Common myeloid progenitor, CD34-positive (primary cell): Measurements from ENCODE around the gene PNPLA8.

Experiments used
- CTCF ChIA-PET: fragments of 350-600 bp; sonication (Branson Sonifier 250); formaldehyde crosslinking; loops from one replicate; lab custom pipeline; 2021; ENCODE audit warnings: antibody characterized with exemption; lab: Charles Lee
- POLR2A ChIA-PET: fragments of 350-600 bp; sonication (Branson Sonifier 250); formaldehyde crosslinking; loops from one replicate; lab custom pipeline; 2021; ENCODE audit warnings: antibody characterized with exemption; lab: Charles Lee
- DNase-seq, 3 donors: peaks; one replicate each; pipeline versions ENCODE4 v3.0.0 to v3.0.0-alpha.2; 2013
- H3K27ac ChIP-seq, 2 experiments: 1 replicate in 1 of 2; 2 replicates in 1 of 2; pipeline ENCODE4 v1.7.0; 2013; ENCODE audit warnings: inconsistent platforms in 2 of 2, low read length in 2 of 2, mild to moderate bottlenecking in 2 of 2, low read depth in 1 of 2, moderate library complexity in 1 of 2; ENCODE audit not compliant: severe bottlenecking in 2 of 2, insufficient read depth in 1 of 2, poor library complexity in 1 of 2
- H3K27me3 ChIP-seq, 5 experiments: replicated peaks in 2 of 5; 1 replicate in 3 of 5; 2 replicates in 2 of 5; pipeline versions ENCODE4 v1.6.1 to v1.7.0; 2013; ENCODE audit warnings: low read length in 4 of 5, mild to moderate bottlenecking in 2 of 5, moderate library complexity in 2 of 5, inconsistent platforms in 1 of 5; ENCODE audit not compliant: insufficient read depth in 5 of 5, control insufficient read depth in 4 of 5
- H3K36me3 ChIP-seq, 4 experiments: 1 replicate in 2 of 4; 2 replicates in 2 of 4; pipeline versions ENCODE4 v1.6.1 to v1.7.0; 2013; ENCODE audit warnings: low read length in 3 of 4, control low read depth in 1 of 4, mild to moderate bottlenecking in 1 of 4; ENCODE audit not compliant: control insufficient read depth in 4 of 4, insufficient read depth in 4 of 4
- H3K4me1 ChIP-seq, 4 experiments: 1 replicate in 3 of 4; 2 replicates in 1 of 4; pipeline versions ENCODE4 v1.6.1 to v1.7.1; 2013; ENCODE audit warnings: low read length in 3 of 4, mild to moderate bottlenecking in 3 of 4, control low read depth in 1 of 4, inconsistent platforms in 1 of 4, moderate library complexity in 1 of 4; ENCODE audit not compliant: control insufficient read depth in 4 of 4, insufficient read depth in 4 of 4; ENCODE audit errors: control extremely low read depth in 1 of 4
- H3K4me3 ChIP-seq, 7 experiments: 1 replicate in 4 of 7; 2 replicates in 3 of 7; pipeline versions ENCODE4 v1.5.1 to v1.7.0; 2013; ENCODE audit warnings: mild to moderate bottlenecking in 7 of 7, low read length in 6 of 7, moderate library complexity in 6 of 7, inconsistent platforms in 2 of 7, low read depth in 2 of 7, control low read depth in 1 of 7; ENCODE audit not compliant: insufficient read depth in 4 of 7, control insufficient read depth in 1 of 7; ENCODE audit errors: extremely low read depth in 1 of 7
- H3K9me3 ChIP-seq, 5 experiments: 1 replicate in 4 of 5; 2 replicates in 1 of 5; pipeline versions ENCODE4 v1.6.1 to v1.7.1; 2013; ENCODE audit warnings: low read length in 4 of 5, mild to moderate bottlenecking in 2 of 5, inconsistent platforms in 1 of 5, low read depth in 1 of 5, moderate library complexity in 1 of 5; ENCODE audit not compliant: control insufficient read depth in 4 of 5, insufficient read depth in 2 of 5; ENCODE audit errors: control extremely low read depth in 1 of 5
- WGBS: methylation state at CpG from one replicate; pipeline ENCODE4 v1.1.5; 2013; ENCODE audit not compliant: insufficient coverage; 5-methylcytosine and 5-hydroxymethylcytosine counted together

Gene PNPLA8

GRCh38 chr7:108440613-108441012 lies 85.3 kb downstream of the PNPLA8 start:
- H3K4me3 ChIP-seq: no peak overlapping the region
- CTCF ChIA-PET: interaction anchor here (0.6 to 1.6 kb wide), 4 partner anchors 10 to 258 kb away, joined by 3 to 4 read pairs (median 3); no protein-coding TSS in a partner anchor
- no peaks in the 10 kb centered on the region for H3K4me1 ChIP-seq
- peaks cover 2 to 63% (median 15%) of the 10 kb centered on the region in 5 experiments for H3K27me3 ChIP-seq
- 80% methylated on average over 1 of the region's 3 CpGs for WGBS
- no peak overlapping the region for H3K27ac ChIP-seq
- no peak for DNase-seq
- no peaks in the 10 kb centered on the region for H3K9me3 ChIP-seq
- H3K36me3 ChIP-seq: no peaks in the 10 kb centered on the region
- POLR2A ChIA-PET: no interaction called here

- Histone ChIP-seq H3K4me1 (no peaks in the 10 kb centered on the region), H3K4me3 (no peak overlapping the region), H3K27ac (no peak overlapping the region), H3K36me3 (no peaks in the 10 kb centered on the region), H3K27me3 (peaks cover 3 to 69% (median 5%) of the 10 kb centered on the region in 5 experiments), H3K9me3 (peaks cover 0 to 8% (median 0%) of the 10 kb centered on the region in 5 experiments)
- WGBS: no CpG with 5 or more reads among the region's 3 CpGs
- DNase-seq: no peak
- CTCF ChIA-PET: no interaction called here
- POLR2A ChIA-PET: no interaction called here
Measured at GRCh38 chr7:108436906-108437305, 89.0 kb downstream of the PNPLA8 start.

GRCh38 chr7:108434010-108434409 lies 91.9 kb downstream of the PNPLA8 start:
- Histone ChIP-seq H3K4me3 (no peak overlapping the region), H3K27me3 (peaks cover 5 to 75% (median 6%) of the 10 kb centered on the region in 5 experiments), H3K36me3 (no peaks in the 10 kb centered on the region), H3K4me1 (peaks cover 0 to 3% (median 0%) of the 10 kb centered on the region in 4 experiments), H3K27ac (no peak overlapping the region), H3K9me3 (peaks cover 0 to 8% (median 0%) of the 10 kb centered on the region in 5 experiments)
- 68% methylated on average over 2 of the region's 2 CpGs for WGBS
- POLR2A ChIA-PET: no interaction called here
- no peak for DNase-seq
- CTCF ChIA-PET: no interaction called here

GRCh38 chr7:108431099-108431498 lies 94.8 kb downstream of the PNPLA8 start:
- CTCF ChIA-PET: interaction anchor here (0.7 to 2.6 kb wide), 5 partner anchors 9 to 22 kb away, joined by 3 to 9 read pairs (median 3); no protein-coding TSS in a partner anchor
- peaks cover 0 to 3% (median 0%) of the 10 kb centered on the region in 4 experiments for H3K4me1 ChIP-seq
- DNase-seq: no peak
- peaks cover 0 to 8% (median 0%) of the 10 kb centered on the region in 5 experiments for H3K9me3 ChIP-seq
- H3K4me3 ChIP-seq: no peak overlapping the region
- no peak overlapping the region for H3K27ac ChIP-seq
- peaks cover 2 to 87% (median 10%) of the 10 kb centered on the region in 5 experiments for H3K27me3 ChIP-seq
- no peaks in the 10 kb centered on the region for H3K36me3 ChIP-seq
- WGBS: 100% methylated on average over 1 of the region's 1 CpG
- POLR2A ChIA-PET: no interaction called here

GRCh38 chr7:108430664-108431063 lies 95.3 kb downstream of the PNPLA8 start:
- no peak overlapping the region for H3K4me3 ChIP-seq

GRCh38 chr7:108427766-108428165 lies 98.2 kb downstream of the PNPLA8 start:
- H3K27ac ChIP-seq: no peak overlapping the region
- ChIA-PET POLR2A (no interaction called here), CTCF (interaction anchor here (1.4 to 2.3 kb wide), 2 partner anchors 11 to 25 kb away, joined by 3 to 5 read pairs; no protein-coding TSS in a partner anchor)
- H3K27me3 ChIP-seq: peaks cover 2 to 92% (median 24%) of the 10 kb centered on the region in 5 experiments
- no peak for DNase-seq
- H3K4me3 ChIP-seq: no peak overlapping the region
- H3K4me1 ChIP-seq: peaks cover 0 to 3% (median 0%) of the 10 kb centered on the region in 4 experiments
- no CpG with 5 or more reads among the region's 1 CpG for WGBS
- no peaks in the 10 kb centered on the region for H3K36me3 ChIP-seq
- H3K9me3 ChIP-seq: no peaks in the 10 kb centered on the region

More at GRCh38 chr7:108430664-108431063, 95.3 kb downstream of the PNPLA8 start:
- Histone ChIP-seq H3K9me3 (peaks cover 0 to 8% (median 0%) of the 10 kb centered on the region in 5 experiments), H3K27me3 (peaks cover 2 to 91% (median 13%) of the 10 kb centered on the region in 5 experiments), H3K27ac (no peak overlapping the region), H3K4me1 (peaks cover 0 to 3% (median 0%) of the 10 kb centered on the region in 4 experiments), H3K36me3 (no peaks in the 10 kb centered on the region)
- CTCF ChIA-PET: interaction anchor here (0.7 to 2.6 kb wide), 5 partner anchors 9 to 22 kb away, joined by 3 to 9 read pairs (median 3); no protein-coding TSS in a partner anchor
- WGBS: 0% methylated on average over 1 of the region's 1 CpG
- no peak for DNase-seq
- POLR2A ChIA-PET: no interaction called here

- Histone ChIP-seq H3K4me3 (no peak overlapping the region), H3K36me3 (no peaks in the 10 kb centered on the region), H3K9me3 (no peaks in the 10 kb centered on the region), H3K4me1 (peaks cover 0 to 12% (median 2%) of the 10 kb centered on the region in 4 experiments), H3K27ac (no peak overlapping the region), H3K27me3 (peaks cover 0 to 85% (median 28%) of the 10 kb centered on the region in 5 experiments)
- no peak for DNase-seq
- ChIA-PET CTCF (no interaction called here), POLR2A (no interaction called here)
- 50% methylated on average over 1 of the region's 2 CpGs for WGBS
Measured at GRCh38 chr7:108425714-108426275, 100.1 kb downstream of the PNPLA8 start.
